Measurements from ENCODE around the gene SIKE1. TPM values are rescaled to one million over a fixed set of nuclear protein-coding genes. Genes with fewer than 3 reads are reported as not detected.
A peak's percentile ranks its signal among the peaks of the same experiment; 100 is the strongest.

Gene SIKE1
- total RNA-seq, 2 experiments from 2014 or later: 68.1 to 68.7 TPM

- Mint-ChIP-seq H3K36me3 (ENCODE audit: low read depth) (peaks cover 64% of the 10 kb centered on the region), H3K4me3 (no peak overlapping the region), H3K27me3 (no peaks in the 10 kb centered on the region), H3K4me1 (ENCODE audit: low read depth) (peaks cover 82% of the 10 kb centered on the region), H3K27ac (peak overlapping the region; percentile 26), H3K9me3 (no peaks in the 10 kb centered on the region)
- DNase-seq (peak; percentile 10), ATAC-seq (no peak)
- ChIA-PET CTCF (no interaction called here), POLR2A (interaction anchor here (0.9 to 4.5 kb wide), 3 partner anchors 10 to 35 kb away, joined by 3 to 20 read pairs (median 15); partner anchors contain the start of genes CSDE1 and NRAS)
- intact Hi-C loops (cut with micrococcal nuclease): no loop called here
- no peak for TF ChIP-seq CTCF (IDR thresholded peaks at IDR 0.05)
These were observed 33.9 kb downstream of the SIKE1 start for GRCh38 chr1:114746450-114747121.

- POLR2A ChIA-PET: interaction anchor here (1.2 to 2.2 kb wide), 2 partner anchors 8 to 12 kb away, joined by 6 to 9 read pairs; partner anchors contain the start of gene CSDE1
- H3K27ac Mint-ChIP-seq: peak overlapping the region; percentile 21
- H3K9me3 Mint-ChIP-seq: no peaks in the 10 kb centered on the region
- peaks cover 78% of the 10 kb centered on the region for H3K4me1 Mint-ChIP-seq (ENCODE audit: low read depth)
- peaks cover 65% of the 10 kb centered on the region for H3K36me3 Mint-ChIP-seq (ENCODE audit: low read depth)
- DNase-seq (peak; percentile 40), ATAC-seq (peak; percentile 87)
- intact Hi-C loops (cut with micrococcal nuclease): no loop called here
- CTCF ChIA-PET: interaction anchor here (0.8 to 1.4 kb wide), 2 partner anchors 15 to 76 kb away, joined by 3 to 4 read pairs; no protein-coding TSS in a partner anchor
- TF ChIP-seq CTCF (IDR thresholded peaks at IDR 0.05): no peak
- H3K4me3 Mint-ChIP-seq: no peak overlapping the region
- H3K27me3 Mint-ChIP-seq: no peaks in the 10 kb centered on the region
These were observed 35.2 kb downstream of the SIKE1 start for GRCh38 chr1:114745291-114745690.

- Mint-ChIP-seq H3K4me3 (no peak overlapping the region), H3K4me1 (ENCODE audit: low read depth) (peaks cover 60% of the 10 kb centered on the region), H3K36me3 (ENCODE audit: low read depth) (peaks cover 52% of the 10 kb centered on the region), H3K27me3 (no peaks in the 10 kb centered on the region), H3K27ac (peak overlapping the region; percentile 43), H3K9me3 (no peaks in the 10 kb centered on the region)
- intact Hi-C loops (cut with micrococcal nuclease): no loop called here
- TF ChIP-seq CTCF (IDR thresholded peaks at IDR 0.05): no peak
- CTCF ChIA-PET: no interaction called here
- POLR2A ChIA-PET: interaction anchor here (1.0 to 2.1 kb wide), 4 partner anchors 11 to 22 kb away, joined by 3 to 10 read pairs (median 4); partner anchors contain the start of gene CSDE1
- ATAC-seq (no peak), DNase-seq (no peak)
These were observed 38.3 kb downstream of the SIKE1 start for GRCh38 chr1:114741963-114742746.

- CTCF ChIA-PET: interaction anchor here (0.7 kb wide), 1 partner anchor 72 kb away, joined by 3 read pairs; no protein-coding TSS in a partner anchor
- intact Hi-C loops (cut with micrococcal nuclease): no loop called here
- H3K36me3 Mint-ChIP-seq (ENCODE audit: low read depth): peaks cover 49% of the 10 kb centered on the region
- H3K27ac Mint-ChIP-seq: no peak overlapping the region
- H3K9me3 Mint-ChIP-seq: no peaks in the 10 kb centered on the region
- DNase-seq: no peak
- POLR2A ChIA-PET: no interaction called here
- H3K27me3 Mint-ChIP-seq: no peaks in the 10 kb centered on the region
- ATAC-seq: no peak
- H3K4me3 Mint-ChIP-seq: no peak overlapping the region
- H3K4me1 Mint-ChIP-seq (ENCODE audit: low read depth): peaks cover 46% of the 10 kb centered on the region
- TF ChIP-seq CTCF (IDR thresholded peaks at IDR 0.05): no peak
These were observed 40.2 kb downstream of the SIKE1 start for GRCh38 chr1:114740331-114740730.

Measured in activated CD8-positive, alpha-beta T cell treated with anti-CD3 and anti-CD28 coated beads for 36 hours (primary cell).